HuH-7 (cell line): ENCODE results near the gene ABHD12.
"Not testable (repeated sequence)": the region's sequence is repeated elsewhere in the genome, so short reads cannot be mapped to it uniquely, and the experiment has no call there.

Source experiments
- DNase-seq: peaks from one replicate; pipeline ENCODE4 v3.0.0; 2011; ENCODE audit warnings: low spot score

ABHD12 gene

GRCh38 chr20:25390538-25391528, at the start of gene ABHD12:
TSS of gene ABHD12 (minus strand) at chr20:25390835. CDS start at chr20:25390703, 132 bp downstream.
- DNase-seq = peak; percentile 98

GRCh38 chr20:25439328-25439727, 48.7 kb upstream of the ABHD12 start:
- DNase-seq = no peak

- DNase-seq = no peak
These were observed 46.5 kb upstream of the ABHD12 start for GRCh38 chr20:25437153-25437581.

- no peak for DNase-seq
These were observed 33.9 kb upstream of the ABHD12 start for GRCh38 chr20:25424536-25424935.

GRCh38 chr20:25422032-25422431, 31.4 kb upstream of the ABHD12 start:
- no peak for DNase-seq

- no peak for DNase-seq
These were observed 30.5 kb upstream of the ABHD12 start for GRCh38 chr20:25421102-25421501.

GRCh38 chr20:25418776-25419175, 28.1 kb upstream of the ABHD12 start:
- DNase-seq = no peak

- DNase-seq = no peak
These were observed 18.3 kb upstream of the ABHD12 start for GRCh38 chr20:25408890-25409289.

GRCh38 chr20:25408170-25408547, 17.5 kb upstream of the ABHD12 start:
- DNase-seq = no peak

- DNase-seq = peak; percentile 95
These were observed 16.9 kb upstream of the ABHD12 start, which contains the start of gene GINS1 for GRCh38 chr20:25407311-25408169. TSS of gene GINS1 (plus strand) at chr20:25407673. CDS start at chr20:25407821, 148 bp downstream.

GRCh38 chr20:25402583-25402982, 11.9 kb upstream of the ABHD12 start:
- DNase-seq = no peak

- DNase-seq = not testable (repeated sequence)
These were observed 9.7 kb upstream of the ABHD12 start for GRCh38 chr20:25400291-25400732.

GRCh38 chr20:25399037-25399430, 8.4 kb upstream of the ABHD12 start:
- peak; percentile 61 for DNase-seq

- DNase-seq = no peak
These were observed 7.9 kb upstream of the ABHD12 start for GRCh38 chr20:25398376-25399036.

GRCh38 chr20:25397821-25398220, 7.2 kb upstream of the ABHD12 start:
- DNase-seq = no peak

- DNase-seq = no peak
These were observed 6.5 kb upstream of the ABHD12 start for GRCh38 chr20:25397096-25397495.

GRCh38 chr20:25394996-25395395, 4.4 kb upstream of the ABHD12 start:
- no peak for DNase-seq

GRCh38 chr20:25394276-25394675, 3.6 kb upstream of the ABHD12 start:
- DNase-seq = no peak

GRCh38 chr20:25389858-25390537, 637 bp downstream of the ABHD12 start:
- DNase-seq = peak; percentile 60

GRCh38 chr20:25389401-25389857, 1.2 kb downstream of the ABHD12 start:
- DNase-seq = no peak

GRCh38 chr20:25382704-25383370, 7.8 kb downstream of the ABHD12 start:
- no peak for DNase-seq
